OCI-LY1 (cell line): ENCODE data around the gene C13orf46.

Source experiments
- EZH2 ChIP-seq: fragments of 200-600 bp; sonication (generic), shearing (Covaris generic); IDR thresholded peaks from 2 replicates; pipeline ENCODE4 v1.8.0; 2017; ENCODE audit warnings: borderline replicate concordance, mixed run types, mild to moderate bottlenecking, antibody characterized with exemption, low read length, moderate library complexity, mixed read lengths
- TF ChIP-seq, protein P1 (sequence below): fragments of 200-600 bp; sonication (generic), shearing (Covaris generic); IDR thresholded peaks from 2 replicates; pipeline ENCODE4 v1.5.1; 2017; ENCODE audit warnings: mild to moderate bottlenecking, antibody characterized with exemption, low read length, moderate library complexity, mixed read lengths

- TF ChIP-seq, protein P1, sequence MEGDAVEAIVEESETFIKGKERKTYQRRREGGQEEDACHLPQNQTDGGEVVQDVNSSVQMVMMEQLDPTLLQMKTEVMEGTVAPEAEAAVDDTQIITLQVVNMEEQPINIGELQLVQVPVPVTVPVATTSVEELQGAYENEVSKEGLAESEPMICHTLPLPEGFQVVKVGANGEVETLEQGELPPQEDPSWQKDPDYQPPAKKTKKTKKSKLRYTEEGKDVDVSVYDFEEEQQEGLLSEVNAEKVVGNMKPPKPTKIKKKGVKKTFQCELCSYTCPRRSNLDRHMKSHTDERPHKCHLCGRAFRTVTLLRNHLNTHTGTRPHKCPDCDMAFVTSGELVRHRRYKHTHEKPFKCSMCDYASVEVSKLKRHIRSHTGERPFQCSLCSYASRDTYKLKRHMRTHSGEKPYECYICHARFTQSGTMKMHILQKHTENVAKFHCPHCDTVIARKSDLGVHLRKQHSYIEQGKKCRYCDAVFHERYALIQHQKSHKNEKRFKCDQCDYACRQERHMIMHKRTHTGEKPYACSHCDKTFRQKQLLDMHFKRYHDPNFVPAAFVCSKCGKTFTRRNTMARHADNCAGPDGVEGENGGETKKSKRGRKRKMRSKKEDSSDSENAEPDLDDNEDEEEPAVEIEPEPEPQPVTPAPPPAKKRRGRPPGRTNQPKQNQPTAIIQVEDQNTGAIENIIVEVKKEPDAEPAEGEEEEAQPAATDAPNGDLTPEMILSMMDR: no peak
- TF ChIP-seq EZH2: no peak
Measured at GRCh38 chr13:113934576-113934975, 39.3 kb downstream of the C13orf46 start.
